Measurements from ENCODE around the gene VPS13A. TPM values are rescaled to one million over a fixed set of nuclear protein-coding genes. Genes with fewer than 3 reads are reported as not detected.

The VPS13A gene
- total and polyA plus RNA-seq, 9 of the 15 experiments (the other 6 are each of a cell fraction or from before 2014, with no cell fraction given), result 5.6 to 29.9 (median 14.7) TPM

GRCh38 chr9:77450085-77450475 lies 272.7 kb downstream of the VPS13A start:
- ChIA-PET POLR2A (interaction anchor here (1.3 kb wide), 1 partner anchor 8 kb away, joined by 3 read pairs; no protein-coding TSS in a partner anchor), CTCF (ENCODE audit: low intra/inter-chr PET ratio) (no interaction called here)
- 0% methylated on average over 4 of the region's 4 CpGs for WGBS (ENCODE audit: insufficient coverage, low coverage, missing lambda C conversion rate)
- H3K9ac ChIP-seq (ENCODE audit: insufficient read depth in 1 of 2, low read depth in 2 of 2, low read length in 2 of 2), result no peak overlapping the region
- no peaks in the 10 kb centered on the region for H3K79me2 ChIP-seq (ENCODE audit: control insufficient read depth, insufficient read depth, low read length)
- H3K4me1 ChIP-seq (replicated peaks in 1 of 2; ENCODE audit: control insufficient read depth in 2 of 2, insufficient read depth in 2 of 2, low read length in 2 of 2), result no peaks in the 10 kb centered on the region
- intact Hi-C loops (cut with micrococcal nuclease), result loop anchor here (10.0 kb wide), 1 partner anchor 285 kb away; no protein-coding TSS in a partner anchor
- H3K27me3 ChIP-seq (ENCODE audit: control insufficient read depth in 2 of 2, insufficient read depth in 2 of 2, low read length in 2 of 2), result peaks cover 2 to 23% of the 10 kb centered on the region in 2 experiments; a peak in 3 of 5 replicates
- no peak overlapping the region for H3K27ac ChIP-seq (ENCODE audit: extremely low read depth, low read depth, low read length)
- no peak overlapping the region for H3K4me3 ChIP-seq
- H3K36me3 ChIP-seq (ENCODE audit: control insufficient read depth, insufficient read depth, low read length), result no peaks in the 10 kb centered on the region
- BruUV-seq (replicated peaks), result no TSS peak
- no peak overlapping the region for H3K4me2 ChIP-seq (ENCODE audit: insufficient read depth, low read length)
- FAIRE-seq (no peak), DNase-seq (ENCODE audit: extremely low read depth in 1 of 4, low spot score in 3 of 4) (no peak), ATAC-seq (no peak)
- no peaks in the 10 kb centered on the region for H3K9me3 ChIP-seq (replicated peaks; ENCODE audit: control insufficient read depth, insufficient read depth, low read depth, low read length)
- TF ChIP-seq RBM34 (IDR thresholded peaks at IDR 0.05; ENCODE audit: borderline replicate concordance, insufficient read depth, low read length) (no peak), ZEB2 (IDR thresholded peaks at IDR 0.05) (no peak), GTF2A2 (tag; IDR thresholded peaks at IDR 0.05) (no peak), PATZ1 (CRISPR knock-in tag; IDR thresholded peaks at IDR 0.05; ENCODE audit: borderline replicate concordance) (no peak), PRPF4 (IDR thresholded peaks at IDR 0.05; ENCODE audit: insufficient read depth, low read depth, low read length, poor library complexity, severe bottlenecking) (no peak), GABPA (tag; conservative IDR thresholded peaks at IDR 0.05; ENCODE audit: low read depth) (no peak), ATF4 (CRISPR knock-in tag; IDR thresholded peaks at IDR 0.05) (no peak), ETS2 (tag; IDR thresholded peaks at IDR 0.05; ENCODE audit: borderline replicate concordance, poor library complexity, severe bottlenecking) (no peak)
- H2AFZ ChIP-seq (ENCODE audit: low read depth, low read length), result no peak overlapping the region
- H3K9me1 ChIP-seq (ENCODE audit: control insufficient read depth, insufficient read depth, low read length), result no peaks in the 10 kb centered on the region
- no peaks in the 10 kb centered on the region for H4K20me1 ChIP-seq (replicated peaks; ENCODE audit: control insufficient read depth, insufficient read depth, low read length)
- in situ Hi-C loops (cut with MboI), result no loop called here

Data from K562 (cell line).